ENCODE measurements around the gene DHRS7B.

DNA sequence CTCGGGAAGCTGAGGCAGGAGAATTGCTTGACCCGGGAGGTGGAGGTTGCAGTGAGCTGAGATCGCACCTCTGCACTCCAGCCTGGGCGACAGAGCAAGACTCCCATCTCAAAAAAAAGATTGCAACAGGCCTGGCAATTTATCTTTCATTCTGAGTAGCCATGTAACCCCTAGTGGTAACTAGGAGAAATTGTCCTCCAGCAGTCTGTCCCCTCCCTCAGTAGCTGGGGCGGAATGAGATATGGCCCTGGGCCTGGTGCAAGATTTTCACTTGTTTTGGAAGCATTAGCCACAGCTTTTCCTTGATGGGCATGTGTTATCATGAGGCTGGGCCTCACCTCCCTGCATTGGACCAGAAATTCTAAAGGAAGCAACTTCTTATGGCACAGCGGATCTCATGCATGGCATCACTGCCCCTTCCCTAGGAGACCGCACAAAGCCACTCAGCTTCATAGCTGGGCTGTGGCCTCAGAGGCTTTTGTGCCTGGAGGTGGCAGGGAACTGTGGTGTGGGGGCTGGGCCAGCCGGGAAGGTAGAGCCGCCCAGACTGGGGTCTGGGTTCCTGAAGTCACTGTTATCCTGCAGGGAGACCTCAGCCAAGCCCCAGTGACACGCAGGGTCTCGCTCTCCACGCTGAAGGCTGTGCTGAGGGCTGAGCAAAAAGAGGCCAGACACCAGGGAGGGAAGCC is 113.1 kb downstream of the DHRS7B start:
- TF ChIP-seq POLR2AphosphoS5 (IDR thresholded peaks at IDR 0.05; ENCODE audit: low read depth, low read length), result no peak
- TF ChIP-seq TAF1 (IDR thresholded peaks at IDR 0.05; ENCODE audit: low read depth, low read length), result no peak
